HG03432 (cell line): Measurements from ENCODE around the gene HECTD3.
"Not testable (repeated sequence)": the region's sequence is repeated elsewhere in the genome, so short reads cannot be mapped to it uniquely, and the experiment has no call there.

ENCODE experiments used
- ATAC-seq: cut with Tn5 transposase; IDR thresholded peaks from one replicate; pipeline ENCODE4 v1.9.1; 2021; ENCODE audit warnings: mild to moderate bottlenecking, moderate library complexity; ENCODE audit not compliant: unreplicated experiment

HECTD3 gene

GRCh38 chr1:44994309-44994898 lies 16.7 kb downstream of the HECTD3 start:
- ATAC-seq = no peak

GRCh38 chr1:44988531-44989156 lies 22.5 kb downstream of the HECTD3 start:
- ATAC-seq = no peak

GRCh38 chr1:44985747-44986359 lies 25.3 kb downstream of the HECTD3 start:
- ATAC-seq = no peak

- ATAC-seq = not testable (repeated sequence)
These were observed 33.8 kb downstream of the HECTD3 start for GRCh38 chr1:44977372-44977771.

- no peak for ATAC-seq
These were observed 34.9 kb downstream of the HECTD3 start for GRCh38 chr1:44976252-44976651.

GRCh38 chr1:44973645-44974044 lies 37.5 kb downstream of the HECTD3 start:
- no peak for ATAC-seq

- no peak for ATAC-seq
These were observed 40.8 kb downstream of the HECTD3 start for GRCh38 chr1:44970317-44970716.

GRCh38 chr1:44964396-44964795 lies 46.7 kb downstream of the HECTD3 start:
- no peak for ATAC-seq

- ATAC-seq = no peak
These were observed 48.4 kb downstream of the HECTD3 start for GRCh38 chr1:44962729-44963128.

- not testable (repeated sequence) for ATAC-seq
These were observed 49.1 kb downstream of the HECTD3 start for GRCh38 chr1:44962022-44962421.

- ATAC-seq = not testable (repeated sequence)
These were observed 53.6 kb downstream of the HECTD3 start for GRCh38 chr1:44957566-44957965.

- not testable (repeated sequence) for ATAC-seq
These were observed 55.0 kb downstream of the HECTD3 start for GRCh38 chr1:44956077-44956476.
